ENCODE data around the gene LYPLAL1.

Gene LYPLAL1

GRCh38 chr1:219172821-219173220, 857 bp upstream of the LYPLAL1 start:
- H3K36me3 Mint-ChIP-seq (ENCODE audit: insufficient read depth), result peaks cover 9% of the 10 kb centered on the region
- H3K4me1 Mint-ChIP-seq, result peaks cover 35% of the 10 kb centered on the region
- peaks cover 8% of the 10 kb centered on the region for H3K27me3 Mint-ChIP-seq
- ATAC-seq (replicated peaks; ENCODE audit: extremely low read depth, poor library complexity, severe bottlenecking) (no peak), DNase-seq (ENCODE audit: low spot score in 2 of 2) (no peak)
- peak overlapping the region; percentile 96 for H3K27ac Mint-ChIP-seq (ENCODE audit: low read depth)
- H3K9me3 Mint-ChIP-seq, result no peaks in the 10 kb centered on the region
- no peak overlapping the region for H3K4me3 Mint-ChIP-seq

DNA sequence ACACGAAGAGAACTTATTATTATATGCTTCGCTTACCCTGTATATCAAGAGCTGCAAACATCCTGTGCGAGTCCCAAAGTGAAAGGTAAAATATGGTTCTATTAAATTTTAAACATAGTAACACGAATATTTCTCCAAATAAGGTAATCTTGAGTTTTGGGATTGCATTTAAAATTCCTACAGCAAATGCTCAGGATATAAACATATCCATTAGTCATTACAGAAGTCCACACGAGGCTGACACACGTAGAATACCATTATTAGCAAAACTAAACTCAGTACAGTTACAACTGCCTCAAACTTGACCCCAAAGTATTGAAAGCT, 282 bp upstream of the LYPLAL1 start:
- Mint-ChIP-seq H3K27me3 (peaks cover 8% of the 10 kb centered on the region), H3K36me3 (ENCODE audit: insufficient read depth) (peaks cover 9% of the 10 kb centered on the region), H3K4me3 (peak overlapping the region; percentile 93), H3K27ac (ENCODE audit: low read depth) (peak overlapping the region; percentile 96), H3K4me1 (peaks cover 38% of the 10 kb centered on the region), H3K9me3 (no peaks in the 10 kb centered on the region)
- ATAC-seq (replicated peaks; ENCODE audit: extremely low read depth, poor library complexity, severe bottlenecking) (no peak), DNase-seq (ENCODE audit: low spot score in 2 of 2) (no peak)

- H3K4me3 Mint-ChIP-seq, result peak overlapping the region; percentile 93
- DNase-seq (ENCODE audit: low spot score in 2 of 2), result no peak
- no peaks in the 10 kb centered on the region for H3K9me3 Mint-ChIP-seq
- peaks cover 38% of the 10 kb centered on the region for H3K4me1 Mint-ChIP-seq
- H3K27me3 Mint-ChIP-seq, result peaks cover 2% of the 10 kb centered on the region
- H3K27ac Mint-ChIP-seq (ENCODE audit: low read depth), result peak overlapping the region; percentile 96
- no peak for ATAC-seq (replicated peaks; ENCODE audit: extremely low read depth, poor library complexity, severe bottlenecking)
- H3K36me3 Mint-ChIP-seq (ENCODE audit: insufficient read depth), result peaks cover 9% of the 10 kb centered on the region
These were observed 958 bp downstream of the LYPLAL1 start for GRCh38 chr1:219174460-219175211.

DNA sequence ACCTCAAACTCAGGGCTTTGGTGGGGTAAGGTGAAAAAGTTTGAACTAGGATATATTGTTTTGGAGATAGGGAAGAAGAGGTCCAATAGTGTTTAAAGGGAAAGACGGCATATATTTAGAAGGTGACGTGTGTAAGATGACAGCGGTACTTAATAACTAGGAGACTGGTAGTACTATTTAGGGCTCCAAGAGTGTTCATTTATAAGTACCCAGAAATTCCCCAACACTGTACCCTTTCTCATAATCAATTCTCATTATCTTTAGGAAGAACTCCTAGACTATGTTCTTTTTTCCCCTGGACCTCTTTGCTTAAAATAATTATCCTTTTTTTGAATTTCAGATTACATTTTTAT, 1.5 kb downstream of the LYPLAL1 start:
- Mint-ChIP-seq H3K4me3 (peak overlapping the region; percentile 93), H3K36me3 (ENCODE audit: insufficient read depth) (peaks cover 11% of the 10 kb centered on the region), H3K27me3 (no peaks in the 10 kb centered on the region), H3K27ac (ENCODE audit: low read depth) (peak overlapping the region; percentile 96), H3K4me1 (peaks cover 38% of the 10 kb centered on the region), H3K9me3 (no peaks in the 10 kb centered on the region)
- no peak for ATAC-seq (replicated peaks; ENCODE audit: extremely low read depth, poor library complexity, severe bottlenecking)
- DNase-seq (ENCODE audit: low spot score in 2 of 2), result no peak

GRCh38 chr1:219176168-219176567, 2.5 kb downstream of the LYPLAL1 start:
- ATAC-seq (replicated peaks; ENCODE audit: extremely low read depth, poor library complexity, severe bottlenecking) (no peak), DNase-seq (ENCODE audit: low spot score in 2 of 2) (no peak)
- Mint-ChIP-seq H3K4me1 (peaks cover 38% of the 10 kb centered on the region), H3K9me3 (no peaks in the 10 kb centered on the region), H3K4me3 (no peak overlapping the region), H3K27me3 (no peaks in the 10 kb centered on the region), H3K27ac (ENCODE audit: low read depth) (no peak overlapping the region), H3K36me3 (ENCODE audit: insufficient read depth) (peaks cover 11% of the 10 kb centered on the region)

GRCh38 chr1:219177363-219177762, 3.7 kb downstream of the LYPLAL1 start:
- ATAC-seq (replicated peaks; ENCODE audit: extremely low read depth, poor library complexity, severe bottlenecking) (no peak), DNase-seq (ENCODE audit: low spot score in 2 of 2) (no peak)
- H3K36me3 Mint-ChIP-seq (ENCODE audit: insufficient read depth), result peaks cover 14% of the 10 kb centered on the region
- H3K4me3 Mint-ChIP-seq, result no peak overlapping the region
- peaks cover 42% of the 10 kb centered on the region for H3K4me1 Mint-ChIP-seq
- H3K27ac Mint-ChIP-seq (ENCODE audit: low read depth), result no peak overlapping the region
- no peaks in the 10 kb centered on the region for H3K27me3 Mint-ChIP-seq
- H3K9me3 Mint-ChIP-seq, result no peaks in the 10 kb centered on the region

GRCh38 chr1:219177940-219178339, 4.3 kb downstream of the LYPLAL1 start:
- Mint-ChIP-seq H3K4me1 (peaks cover 47% of the 10 kb centered on the region), H3K27me3 (no peaks in the 10 kb centered on the region), H3K27ac (ENCODE audit: low read depth) (no peak overlapping the region), H3K4me3 (no peak overlapping the region), H3K9me3 (no peaks in the 10 kb centered on the region), H3K36me3 (ENCODE audit: insufficient read depth) (peaks cover 15% of the 10 kb centered on the region)
- DNase-seq (ENCODE audit: low spot score in 2 of 2) (no peak), ATAC-seq (replicated peaks; ENCODE audit: extremely low read depth, poor library complexity, severe bottlenecking) (no peak)

DNA sequence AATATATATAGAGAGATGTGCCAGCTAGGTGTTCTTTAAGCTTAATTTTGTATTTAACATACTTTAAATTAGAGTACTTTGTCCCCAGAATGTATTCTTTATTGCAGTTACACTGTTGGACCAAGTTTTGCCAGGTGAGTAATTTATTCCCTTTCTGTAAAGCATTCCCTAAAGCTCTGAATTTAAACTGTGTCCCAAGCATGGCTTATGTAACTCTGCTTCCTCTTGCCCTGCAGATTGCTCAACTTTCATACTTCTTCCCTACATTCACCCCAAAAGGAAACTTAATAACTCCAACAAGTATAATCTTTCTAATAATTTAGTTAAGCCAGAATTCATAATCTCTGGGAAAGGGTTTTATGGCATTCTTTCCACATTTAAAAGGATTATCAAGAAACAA, 5.6 kb downstream of the LYPLAL1 start:
- Mint-ChIP-seq H3K9me3 (no peaks in the 10 kb centered on the region), H3K4me3 (no peak overlapping the region), H3K4me1 (peaks cover 55% of the 10 kb centered on the region), H3K36me3 (ENCODE audit: insufficient read depth) (peaks cover 11% of the 10 kb centered on the region), H3K27ac (ENCODE audit: low read depth) (no peak overlapping the region), H3K27me3 (no peaks in the 10 kb centered on the region)
- ATAC-seq (replicated peaks; ENCODE audit: extremely low read depth, poor library complexity, severe bottlenecking) (no peak), DNase-seq (ENCODE audit: low spot score in 2 of 2) (no peak)

GRCh38 chr1:219184337-219184736, 10.7 kb downstream of the LYPLAL1 start:
- Mint-ChIP-seq H3K9me3 (no peaks in the 10 kb centered on the region), H3K27ac (ENCODE audit: low read depth) (no peak overlapping the region), H3K4me3 (no peak overlapping the region), H3K4me1 (peaks cover 52% of the 10 kb centered on the region), H3K27me3 (no peaks in the 10 kb centered on the region), H3K36me3 (ENCODE audit: insufficient read depth) (peaks cover 11% of the 10 kb centered on the region)
- DNase-seq (ENCODE audit: low spot score in 2 of 2), result no peak
- ATAC-seq (replicated peaks; ENCODE audit: extremely low read depth, poor library complexity, severe bottlenecking), result no peak

DNA sequence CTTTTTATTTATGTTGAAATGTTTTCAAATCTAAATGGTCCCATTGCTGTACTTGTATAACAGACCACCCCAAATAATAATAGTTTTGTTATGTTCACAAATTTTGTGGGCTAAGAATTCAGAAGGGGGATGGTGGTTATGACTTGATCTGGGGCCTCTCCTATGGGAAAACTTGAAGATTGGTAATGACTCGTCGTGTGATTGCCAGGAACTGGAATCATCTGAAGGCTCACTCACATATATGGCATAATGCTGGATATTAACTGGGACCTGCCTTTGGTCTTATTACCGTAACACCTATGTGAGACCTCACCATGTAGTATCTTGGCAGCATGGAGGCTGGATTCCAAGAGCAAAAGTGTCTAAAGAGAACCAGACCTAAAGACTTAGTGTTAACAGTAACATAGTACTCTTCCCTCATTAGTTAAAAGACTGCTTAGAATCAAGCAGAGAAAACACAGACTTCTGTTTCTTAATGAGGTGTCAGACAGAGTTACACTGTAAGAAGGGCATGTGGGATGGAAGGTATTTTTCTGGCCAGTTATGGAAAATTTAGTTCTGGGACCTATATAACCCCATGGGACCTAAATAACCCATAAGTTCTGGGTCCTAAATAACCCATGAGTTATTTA, 11.9 kb downstream of the LYPLAL1 start:
- Mint-ChIP-seq H3K36me3 (ENCODE audit: insufficient read depth) (peaks cover 9% of the 10 kb centered on the region), H3K27me3 (no peaks in the 10 kb centered on the region), H3K9me3 (no peaks in the 10 kb centered on the region), H3K4me3 (no peak overlapping the region), H3K4me1 (peaks cover 52% of the 10 kb centered on the region), H3K27ac (ENCODE audit: low read depth) (no peak overlapping the region)
- ATAC-seq (replicated peaks; ENCODE audit: extremely low read depth, poor library complexity, severe bottlenecking) (no peak), DNase-seq (ENCODE audit: low spot score in 2 of 2) (no peak)

DNA sequence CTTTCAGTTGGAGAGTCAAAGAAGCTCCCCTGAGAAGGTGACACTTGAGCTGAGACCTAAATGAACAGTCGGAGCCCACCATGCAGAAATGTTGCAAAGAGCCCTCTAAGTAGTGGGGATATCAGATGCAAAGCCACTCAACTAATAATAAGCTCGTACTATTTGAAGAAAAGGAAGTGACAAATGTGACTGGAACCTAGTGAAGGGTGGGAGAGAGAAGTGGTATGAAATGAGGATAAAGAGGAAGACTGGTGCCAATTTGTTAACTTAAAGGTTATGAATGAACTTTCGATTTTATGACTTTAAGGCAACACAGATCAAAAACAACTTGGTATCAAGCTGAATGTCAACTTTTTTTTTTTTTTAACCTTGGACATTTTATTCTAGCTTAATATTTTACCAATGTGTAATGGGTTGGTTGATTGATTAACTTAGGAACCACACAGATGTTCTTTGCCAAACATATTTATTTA, 14.7 kb downstream of the LYPLAL1 start:
- H3K27me3 Mint-ChIP-seq, result no peaks in the 10 kb centered on the region
- peak overlapping the region; percentile 56 for H3K27ac Mint-ChIP-seq (ENCODE audit: low read depth)
- no peak for DNase-seq (ENCODE audit: low spot score in 2 of 2)
- H3K4me3 Mint-ChIP-seq, result no peak overlapping the region
- peaks cover 40% of the 10 kb centered on the region for H3K4me1 Mint-ChIP-seq
- no peaks in the 10 kb centered on the region for H3K9me3 Mint-ChIP-seq
- no peak for ATAC-seq (replicated peaks; ENCODE audit: extremely low read depth, poor library complexity, severe bottlenecking)
- peaks cover 4% of the 10 kb centered on the region for H3K36me3 Mint-ChIP-seq (ENCODE audit: insufficient read depth)

- Mint-ChIP-seq H3K36me3 (ENCODE audit: insufficient read depth) (peaks cover 4% of the 10 kb centered on the region), H3K9me3 (no peaks in the 10 kb centered on the region), H3K4me3 (no peak overlapping the region), H3K27me3 (no peaks in the 10 kb centered on the region), H3K27ac (ENCODE audit: low read depth) (no peak overlapping the region), H3K4me1 (peaks cover 31% of the 10 kb centered on the region)
- ATAC-seq (replicated peaks; ENCODE audit: extremely low read depth, poor library complexity, severe bottlenecking), result no peak
- DNase-seq (ENCODE audit: low spot score in 2 of 2), result no peak
These were observed 15.5 kb downstream of the LYPLAL1 start for GRCh38 chr1:219189021-219189824.

DNA sequence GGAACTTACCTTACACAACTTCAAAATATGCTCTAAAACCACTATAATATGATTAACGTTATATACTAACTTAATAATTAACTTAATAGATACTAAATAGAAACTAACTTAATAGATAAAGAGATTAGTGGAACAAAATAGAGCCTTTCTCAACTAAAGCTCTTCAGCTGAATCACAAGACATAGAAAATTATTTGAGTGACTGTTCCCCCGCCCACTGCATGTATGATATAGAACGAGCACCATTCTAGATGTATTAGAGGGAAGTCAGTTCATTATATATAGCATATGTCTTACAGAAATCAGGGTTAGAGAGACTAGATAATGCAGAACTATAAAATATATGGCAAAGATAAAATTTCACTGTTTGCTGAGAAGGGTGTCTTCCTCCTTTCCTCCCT, 16.3 kb downstream of the LYPLAL1 start:
- ATAC-seq (replicated peaks; ENCODE audit: extremely low read depth, poor library complexity, severe bottlenecking) (no peak), DNase-seq (ENCODE audit: low spot score in 2 of 2) (no peak)
- no peak overlapping the region for H3K4me3 Mint-ChIP-seq
- H3K27ac Mint-ChIP-seq (ENCODE audit: low read depth), result no peak overlapping the region
- H3K4me1 Mint-ChIP-seq, result peaks cover 28% of the 10 kb centered on the region
- no peaks in the 10 kb centered on the region for H3K27me3 Mint-ChIP-seq
- no peaks in the 10 kb centered on the region for H3K9me3 Mint-ChIP-seq
- H3K36me3 Mint-ChIP-seq (ENCODE audit: insufficient read depth), result peaks cover 2% of the 10 kb centered on the region

Data from central memory CD8-positive, alpha-beta T cell (primary cell).